Gastrocnemius medialis (tissue), 4 donors: ENCODE measurements around the gene ATG10. TPM values are rescaled to one million over a fixed set of nuclear protein-coding genes. Genes with fewer than 3 reads are reported as not detected.

Source experiments
- ATAC-seq, 2 donors: fragments of 150-250 bp; one replicate each; pipeline ENCODE4 v1.9.1; 2016
- DNase-seq, 2 donors: peaks; one replicate each; pipeline ENCODE4 v3.0.0-alpha.2; 2019
- H3K27ac ChIP-seq, 4 donors: fragments of 200-600 bp; sonication (generic); 1 replicate in 1 of 4; 2 replicates in 3 of 4; pipeline ENCODE4 v1.5.1; 2016 to 2018; ENCODE audit warnings: mild to moderate bottlenecking in 2 of 4, moderate library complexity in 1 of 4
- H3K27me3 ChIP-seq, 3 donors: fragments of 200-600 bp; sonication (generic) in 2 of 3; 1 replicate in 1 of 3; 2 replicates in 2 of 3; pipeline versions ENCODE4 v1.5.1 to v1.6.0; 2016 to 2019; ENCODE audit warnings: mild to moderate bottlenecking in 1 of 3, moderate library complexity in 1 of 3
- H3K36me3 ChIP-seq, 2 donors: fragments of 200-600 bp; sonication (generic) in 1 of 2; one replicate each; pipeline ENCODE4 v1.5.1; 2017 to 2018
- H3K4me1 ChIP-seq, 2 donors: fragments of 200-600 bp; sonication (generic) in 1 of 2; one replicate each; pipeline ENCODE4 v1.5.1; 2016 to 2017; ENCODE audit warnings: mild to moderate bottlenecking in 2 of 2
- H3K4me3 ChIP-seq, 4 donors: fragments of 200-600 bp; sonication (generic) in 3 of 4; 1 replicate in 1 of 4; 2 replicates in 3 of 4; pipeline ENCODE4 v1.5.1; 2016 to 2019; ENCODE audit warnings: mild to moderate bottlenecking in 2 of 4
- H3K9me3 ChIP-seq, 3 donors: fragments of 200-600 bp; sonication (generic) in 2 of 3; 1 replicate in 1 of 3; 2 replicates in 2 of 3; pipeline ENCODE4 v1.5.1; 2016 to 2019
- CTCF ChIP-seq, 5 experiments: fragments of 450-650 bp in 3 of 5; fragments of 200-600 bp in 2 of 5; sonication (generic) in 2 of 5; IDR thresholded peaks in 4 of 5; conservative IDR thresholded peaks in 1 of 5; 1 replicate in 4 of 5; 2 replicates in 1 of 5; pipeline ENCODE4 v1.5.1; 2016 to 2019; ENCODE audit warnings: antibody characterized with exemption in 5 of 5, mild to moderate bottlenecking in 3 of 5, moderate library complexity in 3 of 5
- POLR2A ChIP-seq, 2 donors: fragments of 450-650 bp; IDR thresholded peaks; one replicate each; pipeline ENCODE4 v1.6.1; 2017; ENCODE audit warnings: antibody characterized with exemption in 2 of 2, mild to moderate bottlenecking in 2 of 2, moderate library complexity in 2 of 2
- in situ Hi-C, 4 donors: fragments of 200-750 bp; cut with MboI; loops; one replicate each; pipeline versions ENCODE4 v1.15.0 to v1.8.0; 2017; ENCODE audit warnings: low sequenced_read_pairs in 4 of 4
- intact Hi-C: fragments of 100-400 bp; cut with DNase I; formaldehyde crosslinking; loops from one replicate; pipeline ENCODE4 v1.15.1; 2023; ENCODE audit warnings: low total_unique reads
- total RNA-seq, 4 donors: library from RNA; depleted of rRNA; stranded (reverse); fragments of >200 nt; gene quantifications; one replicate each; pipeline versions ENCODE4 v1.1.0 to v1.2.3, GENCODE V29; 2016

The ATG10 gene
- total RNA-seq, 4 donors from 2014 or later: 2.9 to 8.5 (median 6.0) TPM

GRCh38 chr5:82163452-82164175 is 191.8 kb downstream of the ATG10 start:
- H3K4me3 ChIP-seq: no peak overlapping the region
- H3K4me1 ChIP-seq: peaks cover 14 to 25% of the 10 kb centered on the region in 2 donors
- no peaks in the 10 kb centered on the region for H3K9me3 ChIP-seq
- H3K27me3 ChIP-seq: no peaks in the 10 kb centered on the region
- in situ Hi-C loops (loop anchor here (5.0 to 25.0 kb wide), 5 partner anchors 56 to 739 kb away; partner anchors contain the start of gene SSBP2 (in 1 of the 4)), intact Hi-C loops (loop anchor here (10.0 kb wide), 1 partner anchor 919 kb away; no protein-coding TSS in a partner anchor)
- TF ChIP-seq POLR2A (IDR thresholded peaks at IDR 0.05): no peak
- no peak for TF ChIP-seq CTCF (IDR thresholded peaks at IDR 0.05 in 4 of 5, conservative IDR thresholded peaks at IDR 0.05 in 1 of 5)
- DNase-seq: no peak
- no peaks in the 10 kb centered on the region for H3K36me3 ChIP-seq
- peak overlapping the region; percentile 43 to 76 (median 50) for H3K27ac ChIP-seq
- ATAC-seq: peak in 1 of 2 donors; percentile 32

- no peak for ATAC-seq
- Histone ChIP-seq H3K4me1 (peaks cover 14 to 25% of the 10 kb centered on the region in 2 donors), H3K36me3 (no peaks in the 10 kb centered on the region), H3K9me3 (no peaks in the 10 kb centered on the region), H3K27me3 (no peaks in the 10 kb centered on the region), H3K4me3 (no peak overlapping the region), H3K27ac (peak overlapping the region; percentile 48 to 76 (median 60))
- no peak for DNase-seq
- TF ChIP-seq CTCF (IDR thresholded peaks at IDR 0.05 in 4 of 5, conservative IDR thresholded peaks at IDR 0.05 in 1 of 5) (no peak), POLR2A (IDR thresholded peaks at IDR 0.05) (no peak)
- intact Hi-C loops: loop anchor here (10.0 kb wide), 1 partner anchor 920 kb away; no protein-coding TSS in a partner anchor
- in situ Hi-C loops: loop anchor here (5.0 to 25.0 kb wide), 5 partner anchors 57 to 740 kb away; partner anchors contain the start of gene SSBP2 (in 1 of the 4)
Measured at GRCh38 chr5:82164176-82164976, 192.6 kb downstream of the ATG10 start.

- peaks cover 14 to 25% of the 10 kb centered on the region in 2 donors for H3K4me1 ChIP-seq
- no peaks in the 10 kb centered on the region for H3K36me3 ChIP-seq
- no peak overlapping the region for H3K4me3 ChIP-seq
- intact Hi-C loops (loop anchor here (1.0 to 10.0 kb wide), 4 partner anchors 59 to 920 kb away; partner anchors contain the start of genes SSBP2 and ZCCHC9), in situ Hi-C loops (loop anchor here (5.0 to 25.0 kb wide), 5 partner anchors 58 to 740 kb away; partner anchors contain the start of gene SSBP2 (in 1 of the 4))
- H3K27ac ChIP-seq: peak overlapping the region; percentile 51 to 76 (median 72)
- ATAC-seq (peak in 1 of 2 donors; percentile 9), DNase-seq (no peak)
- H3K9me3 ChIP-seq: no peaks in the 10 kb centered on the region
- H3K27me3 ChIP-seq: no peaks in the 10 kb centered on the region
- TF ChIP-seq CTCF (IDR thresholded peaks at IDR 0.05 in 4 of 5, conservative IDR thresholded peaks at IDR 0.05 in 1 of 5): no peak
- TF ChIP-seq POLR2A (IDR thresholded peaks at IDR 0.05): no peak
Measured at GRCh38 chr5:82164977-82165713, 193.3 kb downstream of the ATG10 start.
